ENCODE measurements around the gene TMEM87B. TPM values are rescaled to one million over a fixed set of nuclear protein-coding genes. Genes with fewer than 3 reads are reported as not detected.

The TMEM87B gene
- total and polyA plus RNA-seq, 10 of the 15 experiments (the other 5 are each of a cell fraction or from before 2014, with no cell fraction given) = 5.7 to 20.6 (median 12.3) TPM

GRCh38 chr2:112075490-112076260 is 20.6 kb downstream of the TMEM87B start (continued):
- TF ChIP-seq BCLAF1 (IDR thresholded peaks at IDR 0.05) = no peak
- peak; percentile 59 to 68; a peak in 3 of 4 replicates for TF ChIP-seq IKZF2 (IDR thresholded peaks at IDR 0.05)
- TF ChIP-seq NBN (IDR thresholded peaks at IDR 0.05) = 0 out of 2 replicates have a peak, but pooled peaks have one; percentile 13
- no peak for TF ChIP-seq NFYA (IDR thresholded peaks at IDR 0.05; ENCODE audit: borderline replicate concordance, low read depth, low read length)
- peak in 1 of 2 experiments; percentile 49; a peak in 1 of 4 replicates for TF ChIP-seq BHLHE40 (IDR thresholded peaks at IDR 0.05; ENCODE audit: borderline replicate concordance in 1 of 2, low read depth in 2 of 2, low read length in 1 of 2)
- no peak for TF ChIP-seq NR2F1 (conservative IDR thresholded peaks at IDR 0.05)
- TF ChIP-seq DPF2 (IDR thresholded peaks at IDR 0.05) = peak; percentile 58; the same call in 1 of the 2 replicates
- TF ChIP-seq RUNX3 (IDR thresholded peaks at IDR 0.05; ENCODE audit: low read length) = peak; percentile 82
- 0 out of 2 replicates have a peak, but pooled peaks have one; percentile 30 for TF ChIP-seq TCF12 (IDR thresholded peaks at IDR 0.05; ENCODE audit: low read depth, low read length)
- TF ChIP-seq CHD4 (IDR thresholded peaks at IDR 0.05) = no peak
- TF ChIP-seq JUNB (IDR thresholded peaks at IDR 0.05) = peak; percentile 57; the same call in 1 of the 2 replicates
- peak; percentile 37; the same call in 1 of the 2 replicates for TF ChIP-seq MTA2 (IDR thresholded peaks at IDR 0.05; ENCODE audit: low read depth)
- TF ChIP-seq ATF7 (IDR thresholded peaks at IDR 0.05; ENCODE audit: low read depth) = no peak
- TF ChIP-seq, protein P1, sequence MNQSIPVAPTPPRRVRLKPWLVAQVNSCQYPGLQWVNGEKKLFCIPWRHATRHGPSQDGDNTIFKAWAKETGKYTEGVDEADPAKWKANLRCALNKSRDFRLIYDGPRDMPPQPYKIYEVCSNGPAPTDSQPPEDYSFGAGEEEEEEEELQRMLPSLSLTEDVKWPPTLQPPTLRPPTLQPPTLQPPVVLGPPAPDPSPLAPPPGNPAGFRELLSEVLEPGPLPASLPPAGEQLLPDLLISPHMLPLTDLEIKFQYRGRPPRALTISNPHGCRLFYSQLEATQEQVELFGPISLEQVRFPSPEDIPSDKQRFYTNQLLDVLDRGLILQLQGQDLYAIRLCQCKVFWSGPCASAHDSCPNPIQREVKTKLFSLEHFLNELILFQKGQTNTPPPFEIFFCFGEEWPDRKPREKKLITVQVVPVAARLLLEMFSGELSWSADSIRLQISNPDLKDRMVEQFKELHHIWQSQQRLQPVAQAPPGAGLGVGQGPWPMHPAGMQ (IDR thresholded peaks at IDR 0.05; ENCODE audit: borderline replicate concordance) = no peak
